Measurements from ENCODE around the gene RC3H2. TPM values are rescaled to one million over a fixed set of nuclear protein-coding genes. Genes with fewer than 3 reads are reported as not detected.

The RC3H2 gene
- total RNA-seq, 2 experiments from 2014 or later = 45.0 to 73.7 TPM

GRCh38 chr9:122816163-122816867 is 88.8 kb downstream of the RC3H2 start:
- no peaks in the 10 kb centered on the region; the same call in 1 of the 2 replicates for H3K79me2 ChIP-seq (ENCODE audit: insufficient read depth, low read depth, low read length)
- H3K4me2 ChIP-seq (ENCODE audit: low read length) = no peak overlapping the region
- no peaks in the 10 kb centered on the region for H3K9me3 ChIP-seq (ENCODE audit: low read length)
- no peaks in the 10 kb centered on the region for H3K9me2 ChIP-seq (ENCODE audit: insufficient read depth, low read length)
- ChIA-PET CTCF (ENCODE audit: unreplicated experiment) (no interaction called here), POLR2A (no interaction called here)
- no peak overlapping the region for H3K4me3 ChIP-seq (ENCODE audit: low read depth, low read length, poor library complexity, severe bottlenecking)
- no peak for TF ChIP-seq EZH2phosphoT487 (IDR thresholded peaks at IDR 0.05; ENCODE audit: borderline replicate concordance, low read depth, low read length)
- TF ChIP-seq CTCF (conservative IDR thresholded peaks at IDR 0.05; ENCODE audit: low read length) = no peak
- no peak for DNase-seq (ENCODE audit: low spot score)
- no TSS peak for BruUV-seq (replicated peaks)
- H2AFZ ChIP-seq (ENCODE audit: low read length) = no peak overlapping the region
- peaks cover 44% of the 10 kb centered on the region for H3K36me3 ChIP-seq (ENCODE audit: insufficient read depth, low read length)
- intact Hi-C loops (cut with micrococcal nuclease; ENCODE audit: unreplicated experiment) = loop anchor here (10.0 kb wide), 1 partner anchor 432 kb away; no protein-coding TSS in a partner anchor
- no peak overlapping the region for H3K27ac ChIP-seq (ENCODE audit: low read depth, low read length, poor library complexity, severe bottlenecking)
- H3K4me1 ChIP-seq (ENCODE audit: insufficient read depth, low read length, poor library complexity, severe bottlenecking) = no peaks in the 10 kb centered on the region
- H4K20me1 ChIP-seq (ENCODE audit: insufficient read depth, low read length) = no peaks in the 10 kb centered on the region

- no peak for TF ChIP-seq EZH2phosphoT487 (IDR thresholded peaks at IDR 0.05; ENCODE audit: borderline replicate concordance, low read depth, low read length)
- no peak for TF ChIP-seq CTCF (conservative IDR thresholded peaks at IDR 0.05; ENCODE audit: low read length)
- no TSS peak for BruUV-seq (replicated peaks)
- H3K9me2 ChIP-seq (ENCODE audit: insufficient read depth, low read length) = no peaks in the 10 kb centered on the region
- H2AFZ ChIP-seq (ENCODE audit: low read length) = no peak overlapping the region
- H3K4me1 ChIP-seq (ENCODE audit: insufficient read depth, low read length, poor library complexity, severe bottlenecking) = no peaks in the 10 kb centered on the region
- no peaks in the 10 kb centered on the region for H3K9me3 ChIP-seq (ENCODE audit: low read length)
- no peak for DNase-seq (ENCODE audit: low spot score)
- no peak overlapping the region for H3K4me3 ChIP-seq (ENCODE audit: low read depth, low read length, poor library complexity, severe bottlenecking)
- intact Hi-C loops (cut with micrococcal nuclease; ENCODE audit: unreplicated experiment) = loop anchor here (10.0 kb wide), 1 partner anchor 431 kb away; no protein-coding TSS in a partner anchor
- no peaks in the 10 kb centered on the region; the same call in 1 of the 2 replicates for H3K79me2 ChIP-seq (ENCODE audit: insufficient read depth, low read depth, low read length)
- H3K27ac ChIP-seq (ENCODE audit: low read depth, low read length, poor library complexity, severe bottlenecking) = no peak overlapping the region
- ChIA-PET CTCF (ENCODE audit: unreplicated experiment) (no interaction called here), POLR2A (no interaction called here)
- H3K36me3 ChIP-seq (ENCODE audit: insufficient read depth, low read length) = peaks cover 36% of the 10 kb centered on the region
- H3K4me2 ChIP-seq (ENCODE audit: low read length) = no peak overlapping the region
- no peaks in the 10 kb centered on the region for H4K20me1 ChIP-seq (ENCODE audit: insufficient read depth, low read length)
These were observed 89.6 kb downstream of the RC3H2 start for GRCh38 chr9:122815544-122815943.

DNA sequence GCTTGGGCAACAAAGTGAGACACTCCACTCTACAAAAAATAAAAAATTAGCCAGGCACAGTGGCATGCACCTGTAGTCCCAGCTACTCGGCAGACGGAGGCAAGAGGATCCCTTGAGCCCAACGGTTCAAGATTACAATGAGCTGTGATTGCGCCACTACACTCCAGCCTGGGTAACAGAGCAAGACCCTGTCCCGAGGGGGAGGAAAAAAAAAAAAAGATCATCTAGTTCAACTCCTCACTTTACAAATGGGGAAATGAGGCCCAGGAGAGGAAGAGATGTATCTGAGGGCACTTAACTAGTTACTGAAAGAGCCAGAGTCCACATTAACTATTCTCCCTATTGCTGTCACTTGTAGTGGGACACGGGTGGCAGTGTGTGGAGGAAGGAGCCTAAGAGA is 90.6 kb downstream of the RC3H2 start:
- Histone ChIP-seq H4K20me1 (ENCODE audit: insufficient read depth, low read length) (no peaks in the 10 kb centered on the region), H3K9me3 (ENCODE audit: low read length) (no peaks in the 10 kb centered on the region), H3K36me3 (ENCODE audit: insufficient read depth, low read length) (peaks cover 26% of the 10 kb centered on the region), H3K4me3 (ENCODE audit: low read depth, low read length, poor library complexity, severe bottlenecking) (no peak overlapping the region), H3K4me1 (ENCODE audit: insufficient read depth, low read length, poor library complexity, severe bottlenecking) (no peaks in the 10 kb centered on the region), H3K79me2 (ENCODE audit: insufficient read depth, low read depth, low read length) (no peaks in the 10 kb centered on the region; the same call in 1 of the 2 replicates), H3K9me2 (ENCODE audit: insufficient read depth, low read length) (no peaks in the 10 kb centered on the region), H3K4me2 (ENCODE audit: low read length) (no peak overlapping the region), H2AFZ (ENCODE audit: low read length) (no peak overlapping the region), H3K27ac (ENCODE audit: low read depth, low read length, poor library complexity, severe bottlenecking) (no peak overlapping the region)
- no peak for TF ChIP-seq EZH2phosphoT487 (IDR thresholded peaks at IDR 0.05; ENCODE audit: borderline replicate concordance, low read depth, low read length)
- TF ChIP-seq CTCF (conservative IDR thresholded peaks at IDR 0.05; ENCODE audit: low read length) = no peak
- intact Hi-C loops (cut with micrococcal nuclease; ENCODE audit: unreplicated experiment) = loop anchor here (10.0 kb wide), 1 partner anchor 430 kb away; no protein-coding TSS in a partner anchor
- no peak for DNase-seq (ENCODE audit: low spot score)
- ChIA-PET CTCF (ENCODE audit: unreplicated experiment) (no interaction called here), POLR2A (interaction anchor here (0.6 kb wide), 1 partner anchor 659 kb away, joined by 4 read pairs; no protein-coding TSS in a partner anchor)
- no TSS peak for BruUV-seq (replicated peaks)

All from OCI-LY7 (cell line).